ENCODE measurements around the gene CASP10.

- TF ChIP-seq, protein P1, sequence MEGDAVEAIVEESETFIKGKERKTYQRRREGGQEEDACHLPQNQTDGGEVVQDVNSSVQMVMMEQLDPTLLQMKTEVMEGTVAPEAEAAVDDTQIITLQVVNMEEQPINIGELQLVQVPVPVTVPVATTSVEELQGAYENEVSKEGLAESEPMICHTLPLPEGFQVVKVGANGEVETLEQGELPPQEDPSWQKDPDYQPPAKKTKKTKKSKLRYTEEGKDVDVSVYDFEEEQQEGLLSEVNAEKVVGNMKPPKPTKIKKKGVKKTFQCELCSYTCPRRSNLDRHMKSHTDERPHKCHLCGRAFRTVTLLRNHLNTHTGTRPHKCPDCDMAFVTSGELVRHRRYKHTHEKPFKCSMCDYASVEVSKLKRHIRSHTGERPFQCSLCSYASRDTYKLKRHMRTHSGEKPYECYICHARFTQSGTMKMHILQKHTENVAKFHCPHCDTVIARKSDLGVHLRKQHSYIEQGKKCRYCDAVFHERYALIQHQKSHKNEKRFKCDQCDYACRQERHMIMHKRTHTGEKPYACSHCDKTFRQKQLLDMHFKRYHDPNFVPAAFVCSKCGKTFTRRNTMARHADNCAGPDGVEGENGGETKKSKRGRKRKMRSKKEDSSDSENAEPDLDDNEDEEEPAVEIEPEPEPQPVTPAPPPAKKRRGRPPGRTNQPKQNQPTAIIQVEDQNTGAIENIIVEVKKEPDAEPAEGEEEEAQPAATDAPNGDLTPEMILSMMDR (IDR thresholded peaks at IDR 0.05), result no peak
- TF ChIP-seq POLR2A (IDR thresholded peaks at IDR 0.05), result no peak
Measured at GRCh38 chr2:201237486-201238123, 54.7 kb downstream of the CASP10 start.

Data from esophagus squamous epithelium (tissue), 4 donors.